Measurements from ENCODE around the gene SMYD3.

Gene SMYD3

GRCh38 chr1:246372559-246372958 is 134.5 kb downstream of the SMYD3 start:
- TF ChIP-seq POLR2AphosphoS5 (IDR thresholded peaks at IDR 0.05; ENCODE audit: low read depth, low read length) (no peak), REST (IDR thresholded peaks at IDR 0.05; ENCODE audit: insufficient read depth in 1 of 2, low read depth in 2 of 2, low read length in 2 of 2) (no peak), TAF1 (IDR thresholded peaks at IDR 0.05; ENCODE audit: borderline replicate concordance, insufficient read depth, low read length) (no peak), SIN3A (IDR thresholded peaks at IDR 0.05; ENCODE audit: borderline replicate concordance, insufficient read depth, low read length) (no peak), FOXP2 (optimal IDR thresholded peaks at IDR 0.05; ENCODE audit: borderline replicate concordance, extremely low read depth, extremely low read length, insufficient read depth) (no peak)

DNA sequence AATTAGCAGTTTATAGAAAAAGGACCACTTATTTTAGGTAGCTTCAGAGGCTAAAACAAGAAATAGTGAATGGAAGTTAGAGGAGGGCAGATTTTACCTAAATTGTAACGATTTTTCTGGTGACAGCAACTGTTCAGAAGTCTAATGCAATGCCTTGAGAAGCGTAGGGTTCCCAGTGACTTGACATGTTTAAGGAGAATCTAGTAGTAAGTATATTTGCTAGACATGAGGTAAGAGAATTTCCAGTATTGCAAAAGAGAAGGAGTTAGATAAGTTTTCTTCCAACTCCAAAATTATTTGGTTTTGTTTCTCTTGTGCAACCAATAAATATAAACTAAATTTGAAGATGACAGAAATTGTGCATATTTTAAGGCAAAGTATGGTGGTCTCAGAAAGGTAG is 140.0 kb downstream of the SMYD3 start:
- TF ChIP-seq REST (IDR thresholded peaks at IDR 0.05; ENCODE audit: insufficient read depth in 1 of 2, low read depth in 2 of 2, low read length in 2 of 2) (no peak), SIN3A (IDR thresholded peaks at IDR 0.05; ENCODE audit: borderline replicate concordance, insufficient read depth, low read length) (no peak), FOXP2 (optimal IDR thresholded peaks at IDR 0.05; ENCODE audit: borderline replicate concordance, extremely low read depth, extremely low read length, insufficient read depth) (no peak), POLR2AphosphoS5 (IDR thresholded peaks at IDR 0.05; ENCODE audit: low read depth, low read length) (no peak), TAF1 (IDR thresholded peaks at IDR 0.05; ENCODE audit: borderline replicate concordance, insufficient read depth, low read length) (no peak)

GRCh38 chr1:246365708-246366107 is 141.4 kb downstream of the SMYD3 start:
- TF ChIP-seq REST (IDR thresholded peaks at IDR 0.05; ENCODE audit: insufficient read depth in 1 of 2, low read depth in 2 of 2, low read length in 2 of 2) (no peak), SIN3A (IDR thresholded peaks at IDR 0.05; ENCODE audit: borderline replicate concordance, insufficient read depth, low read length) (no peak), TAF1 (IDR thresholded peaks at IDR 0.05; ENCODE audit: borderline replicate concordance, insufficient read depth, low read length) (no peak), POLR2AphosphoS5 (IDR thresholded peaks at IDR 0.05; ENCODE audit: low read depth, low read length) (no peak), FOXP2 (optimal IDR thresholded peaks at IDR 0.05; ENCODE audit: borderline replicate concordance, extremely low read depth, extremely low read length, insufficient read depth) (no peak)

DNA sequence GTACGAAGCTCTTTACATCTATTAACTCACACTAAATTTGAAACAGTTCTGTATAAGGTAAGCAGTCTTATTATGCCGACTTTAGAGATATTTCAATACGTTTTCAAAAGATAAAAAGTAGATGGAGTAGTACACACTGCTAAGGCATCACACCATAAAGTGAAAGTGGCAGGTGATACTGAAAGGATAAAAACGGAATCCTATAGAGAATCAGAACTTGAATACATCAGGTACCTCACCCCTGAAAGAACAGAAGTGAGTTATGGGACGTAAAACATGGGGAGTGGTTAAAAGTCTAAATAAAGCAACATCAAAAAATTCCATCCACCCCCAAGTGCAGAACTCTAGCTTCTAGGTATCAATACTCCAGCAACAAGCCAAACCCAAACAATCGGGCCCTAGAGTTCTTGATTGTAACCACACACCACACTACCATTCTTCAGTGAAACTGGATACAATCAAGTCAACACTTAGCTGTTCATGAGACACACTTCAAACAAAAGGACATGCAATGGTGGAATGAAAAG is 142.6 kb downstream of the SMYD3 start:
- TF ChIP-seq FOXP2 (optimal IDR thresholded peaks at IDR 0.05; ENCODE audit: borderline replicate concordance, extremely low read depth, extremely low read length, insufficient read depth) (no peak), TAF1 (IDR thresholded peaks at IDR 0.05; ENCODE audit: borderline replicate concordance, insufficient read depth, low read length) (no peak), POLR2AphosphoS5 (IDR thresholded peaks at IDR 0.05; ENCODE audit: low read depth, low read length) (no peak)

DNA sequence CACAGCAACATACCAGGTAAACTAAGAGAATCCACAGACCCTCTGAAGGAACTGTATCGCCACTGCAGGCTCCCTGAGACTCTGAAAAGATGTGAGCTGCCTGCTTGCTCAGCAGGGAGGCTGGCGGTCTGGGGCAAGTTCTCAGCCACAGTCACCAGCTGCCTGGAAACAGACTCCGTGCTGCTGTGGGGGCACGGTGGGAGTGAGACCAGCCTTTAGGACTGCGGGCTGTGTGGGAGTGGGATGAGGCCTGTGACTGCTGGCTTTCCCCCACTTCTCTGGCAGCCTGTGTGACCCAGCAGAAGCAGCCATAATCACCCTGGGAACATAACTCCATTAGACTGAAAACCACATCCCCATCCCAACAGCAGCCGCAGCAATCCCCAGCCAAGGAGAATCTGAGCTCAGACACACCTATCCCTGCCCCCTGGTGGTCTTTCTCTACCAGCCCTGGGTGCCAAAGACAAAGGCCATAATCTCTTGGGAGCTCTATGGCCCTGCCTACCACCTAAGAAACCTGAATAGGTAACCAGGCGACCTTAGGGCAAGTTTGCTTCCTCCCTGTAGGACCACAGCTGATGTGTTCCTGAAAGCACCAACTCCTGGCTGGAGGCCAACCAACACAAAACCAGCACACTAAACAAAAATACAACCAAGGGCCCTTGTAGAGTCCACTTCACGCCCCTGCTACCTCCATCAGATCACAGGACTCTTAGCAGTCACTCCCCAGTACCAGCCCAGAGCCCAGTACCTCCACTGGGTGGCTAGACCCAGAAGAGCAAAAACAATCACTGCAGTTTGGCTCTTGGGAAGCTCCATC is 151.5 kb downstream of the SMYD3 start:
- TF ChIP-seq TAF1 (IDR thresholded peaks at IDR 0.05; ENCODE audit: borderline replicate concordance, insufficient read depth, low read length) (no peak), FOXP2 (optimal IDR thresholded peaks at IDR 0.05; ENCODE audit: borderline replicate concordance, extremely low read depth, extremely low read length, insufficient read depth) (no peak), POLR2AphosphoS5 (IDR thresholded peaks at IDR 0.05; ENCODE audit: low read depth, low read length) (no peak), SIN3A (IDR thresholded peaks at IDR 0.05; ENCODE audit: borderline replicate concordance, insufficient read depth, low read length) (no peak), REST (IDR thresholded peaks at IDR 0.05; ENCODE audit: insufficient read depth in 1 of 2, low read depth in 2 of 2, low read length in 2 of 2) (no peak)
